ENCODE measurements around the gene CDH4.

Gene CDH4

DNA sequence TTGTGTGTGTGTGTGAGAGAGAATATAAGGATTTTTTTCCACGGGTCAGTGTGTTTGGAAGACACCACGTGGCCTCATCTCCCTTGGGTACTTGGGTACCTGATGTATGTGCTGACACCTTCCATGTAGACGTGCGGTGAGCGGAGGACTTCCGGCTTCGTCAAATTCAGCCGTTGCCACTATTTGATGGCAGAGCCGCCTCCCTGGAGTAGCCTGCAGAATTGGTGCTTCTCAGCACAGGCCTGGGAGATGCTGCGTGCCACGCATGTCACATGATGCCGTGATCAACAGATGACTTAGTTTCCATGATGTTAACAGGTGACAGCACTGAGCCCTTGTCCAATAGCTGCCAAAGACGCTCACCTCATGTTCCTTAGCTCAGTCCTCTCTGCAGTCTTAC is 69.4 kb downstream of the CDH4 start:
- Histone ChIP-seq H3K27ac (replicated peaks) (no peak overlapping the region), H3K27me3 (ENCODE audit: insufficient read depth, poor library complexity, severe bottlenecking) (no peaks in the 10 kb centered on the region), H3K4me3 (replicated peaks; ENCODE audit: insufficient read depth, low read length) (no peak overlapping the region)
- DNase-seq (ENCODE audit: low read depth in 1 of 2, low spot score in 1 of 2), result no peak
- TF ChIP-seq GABPA (IDR thresholded peaks at IDR 0.05; ENCODE audit: low read depth) (no peak), SPI1 (IDR thresholded peaks at IDR 0.05; ENCODE audit: borderline replicate concordance, low read depth) (no peak), POLR2AphosphoS5 (IDR thresholded peaks at IDR 0.05; ENCODE audit: low read depth) (no peak)
- TF ChIP-seq, protein P1, sequence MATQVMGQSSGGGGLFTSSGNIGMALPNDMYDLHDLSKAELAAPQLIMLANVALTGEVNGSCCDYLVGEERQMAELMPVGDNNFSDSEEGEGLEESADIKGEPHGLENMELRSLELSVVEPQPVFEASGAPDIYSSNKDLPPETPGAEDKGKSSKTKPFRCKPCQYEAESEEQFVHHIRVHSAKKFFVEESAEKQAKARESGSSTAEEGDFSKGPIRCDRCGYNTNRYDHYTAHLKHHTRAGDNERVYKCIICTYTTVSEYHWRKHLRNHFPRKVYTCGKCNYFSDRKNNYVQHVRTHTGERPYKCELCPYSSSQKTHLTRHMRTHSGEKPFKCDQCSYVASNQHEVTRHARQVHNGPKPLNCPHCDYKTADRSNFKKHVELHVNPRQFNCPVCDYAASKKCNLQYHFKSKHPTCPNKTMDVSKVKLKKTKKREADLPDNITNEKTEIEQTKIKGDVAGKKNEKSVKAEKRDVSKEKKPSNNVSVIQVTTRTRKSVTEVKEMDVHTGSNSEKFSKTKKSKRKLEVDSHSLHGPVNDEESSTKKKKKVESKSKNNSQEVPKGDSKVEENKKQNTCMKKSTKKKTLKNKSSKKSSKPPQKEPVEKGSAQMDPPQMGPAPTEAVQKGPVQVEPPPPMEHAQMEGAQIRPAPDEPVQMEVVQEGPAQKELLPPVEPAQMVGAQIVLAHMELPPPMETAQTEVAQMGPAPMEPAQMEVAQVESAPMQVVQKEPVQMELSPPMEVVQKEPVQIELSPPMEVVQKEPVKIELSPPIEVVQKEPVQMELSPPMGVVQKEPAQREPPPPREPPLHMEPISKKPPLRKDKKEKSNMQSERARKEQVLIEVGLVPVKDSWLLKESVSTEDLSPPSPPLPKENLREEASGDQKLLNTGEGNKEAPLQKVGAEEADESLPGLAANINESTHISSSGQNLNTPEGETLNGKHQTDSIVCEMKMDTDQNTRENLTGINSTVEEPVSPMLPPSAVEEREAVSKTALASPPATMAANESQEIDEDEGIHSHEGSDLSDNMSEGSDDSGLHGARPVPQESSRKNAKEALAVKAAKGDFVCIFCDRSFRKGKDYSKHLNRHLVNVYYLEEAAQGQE (IDR thresholded peaks at IDR 0.05; ENCODE audit: insufficient replicate concordance, low read depth), result no peak
- TF ChIP-seq, protein P2, sequence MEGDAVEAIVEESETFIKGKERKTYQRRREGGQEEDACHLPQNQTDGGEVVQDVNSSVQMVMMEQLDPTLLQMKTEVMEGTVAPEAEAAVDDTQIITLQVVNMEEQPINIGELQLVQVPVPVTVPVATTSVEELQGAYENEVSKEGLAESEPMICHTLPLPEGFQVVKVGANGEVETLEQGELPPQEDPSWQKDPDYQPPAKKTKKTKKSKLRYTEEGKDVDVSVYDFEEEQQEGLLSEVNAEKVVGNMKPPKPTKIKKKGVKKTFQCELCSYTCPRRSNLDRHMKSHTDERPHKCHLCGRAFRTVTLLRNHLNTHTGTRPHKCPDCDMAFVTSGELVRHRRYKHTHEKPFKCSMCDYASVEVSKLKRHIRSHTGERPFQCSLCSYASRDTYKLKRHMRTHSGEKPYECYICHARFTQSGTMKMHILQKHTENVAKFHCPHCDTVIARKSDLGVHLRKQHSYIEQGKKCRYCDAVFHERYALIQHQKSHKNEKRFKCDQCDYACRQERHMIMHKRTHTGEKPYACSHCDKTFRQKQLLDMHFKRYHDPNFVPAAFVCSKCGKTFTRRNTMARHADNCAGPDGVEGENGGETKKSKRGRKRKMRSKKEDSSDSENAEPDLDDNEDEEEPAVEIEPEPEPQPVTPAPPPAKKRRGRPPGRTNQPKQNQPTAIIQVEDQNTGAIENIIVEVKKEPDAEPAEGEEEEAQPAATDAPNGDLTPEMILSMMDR (IDR thresholded peaks at IDR 0.05; ENCODE audit: insufficient read depth, low read length), result no peak

DNA sequence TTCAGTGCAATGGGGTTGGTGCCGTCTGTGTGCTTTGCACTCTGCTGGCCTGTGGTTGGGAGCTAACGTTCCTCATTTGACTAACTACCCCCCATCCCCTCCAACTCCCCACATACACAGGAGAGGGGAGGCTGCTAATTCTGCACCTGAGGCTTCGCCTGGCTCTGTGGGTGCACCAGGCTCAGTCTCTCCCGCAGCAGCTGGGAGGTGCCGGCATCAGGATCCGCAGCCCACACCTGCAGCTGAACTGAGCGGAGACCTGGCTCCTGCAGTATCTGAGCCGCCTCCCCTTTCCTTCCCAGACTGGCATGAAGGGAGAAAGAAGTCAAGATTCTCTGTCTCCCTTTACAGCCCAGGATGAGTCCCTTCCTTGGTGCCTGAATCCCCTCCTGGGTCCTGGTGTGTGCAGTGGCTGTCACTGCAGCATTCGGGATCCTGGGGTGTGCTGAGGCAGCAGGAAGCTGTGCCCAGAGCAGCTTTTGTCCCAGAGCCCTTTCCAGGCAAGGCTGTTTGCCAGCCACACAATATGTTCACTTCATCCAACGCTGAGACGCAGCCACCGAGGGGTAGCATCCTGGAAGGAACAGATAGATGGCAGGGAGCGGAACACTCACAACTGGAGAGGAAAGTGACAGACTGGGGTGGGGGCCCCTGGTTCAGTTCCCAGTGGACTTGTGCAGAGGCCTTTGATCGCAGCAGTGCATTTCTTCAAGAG is 70.2 kb downstream of the CDH4 start:
- Histone ChIP-seq H3K27me3 (ENCODE audit: insufficient read depth, poor library complexity, severe bottlenecking) (no peaks in the 10 kb centered on the region), H3K4me3 (replicated peaks; ENCODE audit: insufficient read depth, low read length) (no peak overlapping the region), H3K27ac (replicated peaks) (no peak overlapping the region)
- DNase-seq (ENCODE audit: low read depth in 1 of 2, low spot score in 1 of 2), result no peak
- TF ChIP-seq, protein P1 (IDR thresholded peaks at IDR 0.05; ENCODE audit: insufficient replicate concordance, low read depth), result no peak
- TF ChIP-seq SPI1 (IDR thresholded peaks at IDR 0.05; ENCODE audit: borderline replicate concordance, low read depth), result no peak
- no peak for TF ChIP-seq POLR2AphosphoS5 (IDR thresholded peaks at IDR 0.05; ENCODE audit: low read depth)
- TF ChIP-seq, protein P2 (IDR thresholded peaks at IDR 0.05; ENCODE audit: insufficient read depth, low read length), result no peak
- no peak for TF ChIP-seq GABPA (IDR thresholded peaks at IDR 0.05; ENCODE audit: low read depth)

DNA sequence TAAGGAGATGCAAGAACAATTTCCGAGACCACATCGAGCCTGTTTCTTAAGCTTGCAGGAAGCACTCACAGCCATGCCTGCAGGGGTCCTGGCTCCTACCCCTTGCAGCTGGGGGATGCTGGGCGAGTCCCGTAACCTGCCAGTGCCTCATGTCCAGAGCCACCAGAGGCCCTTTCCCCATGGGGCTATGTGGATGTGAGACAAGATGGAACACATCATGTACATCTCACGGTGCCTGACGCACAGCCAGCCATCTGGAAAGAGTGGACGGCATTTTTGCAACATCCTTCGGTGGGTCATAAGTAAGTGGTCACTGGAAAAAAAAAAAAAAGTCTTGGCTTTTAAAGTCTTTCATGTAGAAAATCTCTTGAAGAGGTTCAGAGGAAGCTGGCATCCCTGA is 72.8 kb downstream of the CDH4 start:
- DNase-seq (ENCODE audit: low read depth in 1 of 2, low spot score in 1 of 2), result no peak
- H3K27ac ChIP-seq (replicated peaks), result no peak overlapping the region
- TF ChIP-seq SPI1 (IDR thresholded peaks at IDR 0.05; ENCODE audit: borderline replicate concordance, low read depth), result no peak
- no peak for TF ChIP-seq GABPA (IDR thresholded peaks at IDR 0.05; ENCODE audit: low read depth)
- TF ChIP-seq, protein P1 (IDR thresholded peaks at IDR 0.05; ENCODE audit: insufficient replicate concordance, low read depth), result no peak
- TF ChIP-seq, protein P2 (IDR thresholded peaks at IDR 0.05; ENCODE audit: insufficient read depth, low read length), result no peak
- no peak for TF ChIP-seq POLR2AphosphoS5 (IDR thresholded peaks at IDR 0.05; ENCODE audit: low read depth)
- no peak overlapping the region for H3K4me3 ChIP-seq (replicated peaks; ENCODE audit: insufficient read depth, low read length)
- no peaks in the 10 kb centered on the region for H3K27me3 ChIP-seq (ENCODE audit: insufficient read depth, poor library complexity, severe bottlenecking)
